HL-60/S4 treated with phorbol 12-myristate 13-acetate at 8.2 ng/mL for 4 days and 3 days (cell line): ENCODE data around the gene DIAPH2.

Experiments used
- in situ Hi-C: fragments of 300-500 bp; cut with MboI; formaldehyde crosslinking; loops from 2 replicates; pipeline ENCODE4 v1.15.0; 2022; ENCODE audit warnings: low sequenced_read_pairs

Gene DIAPH2

DNA sequence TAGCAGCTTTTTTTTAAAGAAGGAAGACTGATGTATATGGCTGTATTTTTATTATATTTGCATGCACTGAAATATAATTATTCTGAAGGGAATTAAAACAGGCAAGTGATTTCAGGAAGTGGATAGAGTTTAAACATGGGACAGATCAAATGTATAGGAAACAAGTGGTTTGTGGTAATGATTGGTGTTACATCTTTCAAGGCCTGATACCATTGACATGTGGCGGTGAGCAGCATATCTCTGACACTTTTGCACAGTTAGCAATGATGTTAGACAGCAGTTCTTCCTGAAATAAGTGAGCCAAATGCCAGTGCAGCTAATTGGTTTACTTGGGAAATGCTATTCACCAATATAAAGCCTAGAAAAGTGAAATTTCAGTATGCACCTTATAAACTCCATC lies 471.2 kb downstream of the DIAPH2 start:
- in situ Hi-C loops = no loop called here

DNA sequence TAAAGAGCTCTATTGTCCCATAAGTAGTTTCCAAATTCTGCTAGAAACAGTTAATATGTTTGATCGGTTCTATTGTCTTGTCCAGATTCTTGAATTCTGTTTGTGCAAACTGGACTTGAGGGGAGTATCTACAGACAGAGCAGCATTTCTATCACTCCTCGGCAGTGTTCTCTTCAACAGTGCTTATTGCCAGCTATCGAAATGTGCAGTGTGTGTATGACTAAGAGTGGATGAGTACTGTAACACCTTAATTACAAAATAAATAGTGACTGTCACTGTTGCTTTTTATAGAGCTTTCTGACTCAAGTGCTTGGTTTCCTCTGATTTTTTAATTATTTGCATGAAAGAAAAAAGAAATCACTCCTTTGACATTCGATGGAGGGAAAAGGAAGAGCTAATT lies 473.6 kb downstream of the DIAPH2 start:
- in situ Hi-C loops = no loop called here

- in situ Hi-C loops = no loop called here
Observed at GRCh38 chrX:97159916-97160800, 475.5 kb downstream of the DIAPH2 start.

GRCh38 chrX:97167333-97167732 lies 482.7 kb downstream of the DIAPH2 start:
- in situ Hi-C loops = no loop called here

DNA sequence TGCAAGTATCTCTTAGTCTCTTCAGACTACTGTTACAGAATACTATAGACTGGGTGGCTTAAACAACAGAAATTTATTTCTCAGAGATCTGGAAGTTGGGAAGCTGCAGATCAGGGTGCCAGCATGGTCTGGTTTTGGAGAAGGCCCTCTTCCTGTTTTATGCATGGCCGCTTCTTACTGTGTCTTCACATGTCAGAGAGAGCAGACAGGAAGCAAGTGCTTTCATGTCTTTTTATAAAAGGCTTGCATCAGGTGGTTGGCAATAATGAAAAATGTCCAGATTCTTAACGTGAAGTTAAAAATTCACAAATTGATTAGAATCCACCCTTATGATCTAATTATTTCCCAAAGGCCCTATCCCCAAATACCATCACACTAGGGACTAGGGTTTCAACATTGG lies 484.0 kb downstream of the DIAPH2 start:
- in situ Hi-C loops = no loop called here

DNA sequence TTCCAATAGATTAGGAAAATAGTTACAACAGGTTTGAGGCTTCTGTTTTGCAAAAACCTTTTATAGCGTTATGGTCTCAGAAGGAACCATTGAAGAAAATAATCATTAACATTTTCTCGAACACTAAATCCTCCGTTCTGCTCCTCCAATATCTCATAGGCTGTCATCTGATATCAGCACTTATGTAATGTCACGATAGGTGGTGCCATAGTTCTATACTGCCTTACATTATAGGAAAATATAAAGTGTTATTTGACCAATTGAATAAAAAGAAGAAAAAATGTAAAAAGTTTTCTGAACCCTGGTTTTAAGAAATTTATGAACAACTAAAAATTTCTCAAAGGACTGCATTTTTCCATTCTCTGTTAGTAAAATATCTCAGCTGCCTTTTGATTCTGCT lies 490.5 kb downstream of the DIAPH2 start:
- in situ Hi-C loops = no loop called here

GRCh38 chrX:97189668-97190067 lies 505.0 kb downstream of the DIAPH2 start:
- in situ Hi-C loops = no loop called here

DNA sequence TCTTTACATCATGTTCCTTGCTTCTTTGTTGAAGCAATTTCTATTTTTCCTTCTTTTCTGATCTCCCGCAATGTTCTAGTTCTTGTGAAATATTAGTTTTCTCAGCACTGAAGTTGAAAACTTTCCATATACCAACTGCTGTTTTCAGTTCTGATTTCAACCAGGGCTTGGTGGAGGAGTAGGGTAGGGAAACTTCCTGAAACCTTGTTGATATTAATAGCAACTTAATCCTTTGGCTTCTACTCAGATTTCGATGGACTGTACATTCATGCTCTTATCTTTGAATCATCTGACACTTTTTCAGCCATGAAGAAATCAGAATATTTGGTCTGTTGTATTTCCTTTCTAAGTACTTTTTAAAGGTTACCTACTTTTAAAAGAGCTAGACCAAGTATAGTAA lies 514.9 kb downstream of the DIAPH2 start:
- in situ Hi-C loops = no loop called here

DNA sequence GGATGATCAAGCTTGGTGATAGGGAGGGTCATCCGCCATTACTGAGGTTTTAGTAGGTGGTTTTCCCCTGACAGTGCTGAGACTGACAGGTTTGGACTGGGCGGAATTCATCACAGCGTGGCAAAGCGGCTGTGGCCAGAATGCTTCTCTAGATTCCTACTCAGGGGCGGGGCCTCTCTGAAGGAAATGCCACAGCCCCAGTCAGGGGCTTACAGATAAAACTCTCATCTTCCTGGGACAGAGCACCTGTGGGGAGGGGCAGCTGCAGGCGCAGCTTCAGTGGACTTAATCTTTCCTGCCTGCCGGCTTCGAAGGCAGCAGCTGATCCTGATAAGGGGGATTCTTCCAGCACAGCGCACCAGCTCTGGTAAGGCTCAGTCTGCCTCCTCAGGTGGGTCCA lies 515.8 kb downstream of the DIAPH2 start:
- in situ Hi-C loops = no loop called here

DNA sequence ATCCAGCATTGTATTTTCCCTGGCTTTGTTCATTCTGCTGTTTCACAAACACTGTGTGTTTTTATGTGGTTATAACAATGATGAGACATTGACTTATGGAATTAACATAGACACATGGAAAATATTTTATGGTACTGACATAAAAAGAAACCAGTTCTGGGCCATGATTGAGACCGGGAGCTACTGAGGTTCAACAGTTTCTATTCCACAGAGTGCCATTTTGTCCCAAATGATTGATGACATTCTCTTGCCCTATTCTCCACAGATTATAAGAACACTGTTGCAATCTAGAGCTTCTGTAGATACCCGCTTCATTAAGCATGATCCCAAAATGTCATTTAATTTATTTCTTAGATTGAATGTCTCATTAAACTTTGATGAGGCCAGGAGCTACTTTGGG lies 525.9 kb downstream of the DIAPH2 start:
- in situ Hi-C loops = no loop called here

- in situ Hi-C loops = no loop called here
Observed at GRCh38 chrX:97211070-97211469, 526.4 kb downstream of the DIAPH2 start.

- in situ Hi-C loops = no loop called here
Observed at GRCh38 chrX:97215186-97215585, 530.5 kb downstream of the DIAPH2 start.

DNA sequence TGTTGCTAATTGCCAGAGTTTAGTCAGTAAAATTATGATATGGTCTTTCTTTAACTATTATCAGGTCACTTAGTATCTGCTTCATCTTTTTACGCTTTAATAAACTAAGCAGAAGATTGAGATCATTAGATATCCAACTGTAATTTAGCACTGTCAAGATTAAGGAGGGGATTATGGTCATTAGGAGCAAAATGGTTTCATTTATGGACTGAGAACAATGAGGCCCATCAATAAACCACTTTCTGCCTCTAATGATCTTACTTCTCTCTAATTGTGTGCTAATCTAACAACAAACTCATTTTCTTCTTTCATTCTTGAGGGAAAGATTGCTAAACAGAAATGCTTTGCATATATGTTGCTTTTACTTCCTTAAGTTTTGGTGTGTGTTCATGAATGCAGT lies 539.5 kb downstream of the DIAPH2 start:
- in situ Hi-C loops = no loop called here

- in situ Hi-C loops = no loop called here
Observed at GRCh38 chrX:97229318-97229717, 544.7 kb downstream of the DIAPH2 start.

- in situ Hi-C loops = no loop called here
Observed at GRCh38 chrX:97230948-97231347, 546.3 kb downstream of the DIAPH2 start.

DNA sequence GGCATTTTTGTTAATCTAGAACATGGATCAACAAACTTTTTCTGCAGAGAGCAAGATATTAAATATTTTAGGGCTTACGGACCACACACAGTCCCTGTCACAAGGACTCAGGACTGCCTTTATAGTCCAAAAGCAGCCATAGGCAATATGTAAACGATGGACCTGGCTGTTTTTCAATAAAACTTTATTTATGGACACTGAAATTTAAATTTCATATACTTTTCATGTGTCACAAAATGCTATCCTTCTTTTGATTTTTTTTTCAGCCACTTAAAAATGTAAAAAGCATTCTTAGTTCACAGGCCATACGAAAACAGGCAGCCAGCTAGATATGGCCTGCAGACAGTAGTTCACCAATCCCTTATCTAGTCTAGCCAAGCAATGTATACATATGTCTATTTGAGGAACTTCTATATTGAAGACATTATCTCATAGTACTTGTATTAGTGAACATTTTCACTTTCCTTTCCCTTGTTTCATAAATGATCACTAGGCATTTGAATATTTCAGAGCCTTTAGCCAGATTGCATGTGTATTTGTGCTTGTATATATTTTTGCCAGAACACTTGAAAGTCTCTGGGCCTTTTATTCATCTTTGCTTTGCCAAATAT lies 549.9 kb downstream of the DIAPH2 start:
- in situ Hi-C loops = no loop called here

GRCh38 chrX:97238632-97239031 lies 554.0 kb downstream of the DIAPH2 start:
- in situ Hi-C loops = no loop called here

DNA sequence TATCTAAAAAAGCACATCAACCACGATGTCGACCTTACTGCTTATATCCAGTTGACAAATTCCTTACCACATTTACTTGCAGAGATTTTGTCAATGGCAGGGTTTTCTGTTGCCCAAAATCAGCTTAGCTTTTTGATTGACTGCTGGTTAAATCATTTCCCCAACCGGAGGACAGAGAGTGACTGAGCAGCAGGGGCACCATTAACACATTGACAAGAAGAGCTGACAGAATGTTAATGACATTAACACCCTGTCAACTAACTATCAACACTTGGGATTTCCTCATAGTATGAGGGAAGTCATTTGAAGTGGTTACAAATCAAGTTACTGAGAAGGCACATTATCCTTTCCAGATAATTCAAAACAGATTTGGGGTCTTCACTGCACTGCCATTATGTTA lies 567.5 kb downstream of the DIAPH2 start:
- in situ Hi-C loops = no loop called here

DNA sequence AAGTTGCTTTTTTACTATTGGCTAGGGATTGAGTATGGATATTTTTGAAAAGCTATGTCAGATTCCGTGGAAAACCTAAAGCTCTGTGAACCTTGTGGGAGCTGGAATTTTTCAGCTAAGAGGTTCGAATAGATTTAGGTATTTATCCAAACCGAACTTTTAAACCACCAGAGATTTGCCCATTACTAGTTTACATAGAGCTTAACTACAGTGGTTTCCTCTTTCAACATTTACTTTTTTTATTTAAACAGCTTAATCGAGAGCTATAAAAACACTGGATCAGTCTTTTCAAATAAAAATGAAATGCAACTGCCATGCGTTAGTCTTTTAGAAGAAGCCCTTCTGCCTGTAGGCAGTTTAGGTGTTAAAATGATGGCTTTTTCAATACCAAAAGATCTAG lies 576.0 kb downstream of the DIAPH2 start:
- in situ Hi-C loops = no loop called here

DNA sequence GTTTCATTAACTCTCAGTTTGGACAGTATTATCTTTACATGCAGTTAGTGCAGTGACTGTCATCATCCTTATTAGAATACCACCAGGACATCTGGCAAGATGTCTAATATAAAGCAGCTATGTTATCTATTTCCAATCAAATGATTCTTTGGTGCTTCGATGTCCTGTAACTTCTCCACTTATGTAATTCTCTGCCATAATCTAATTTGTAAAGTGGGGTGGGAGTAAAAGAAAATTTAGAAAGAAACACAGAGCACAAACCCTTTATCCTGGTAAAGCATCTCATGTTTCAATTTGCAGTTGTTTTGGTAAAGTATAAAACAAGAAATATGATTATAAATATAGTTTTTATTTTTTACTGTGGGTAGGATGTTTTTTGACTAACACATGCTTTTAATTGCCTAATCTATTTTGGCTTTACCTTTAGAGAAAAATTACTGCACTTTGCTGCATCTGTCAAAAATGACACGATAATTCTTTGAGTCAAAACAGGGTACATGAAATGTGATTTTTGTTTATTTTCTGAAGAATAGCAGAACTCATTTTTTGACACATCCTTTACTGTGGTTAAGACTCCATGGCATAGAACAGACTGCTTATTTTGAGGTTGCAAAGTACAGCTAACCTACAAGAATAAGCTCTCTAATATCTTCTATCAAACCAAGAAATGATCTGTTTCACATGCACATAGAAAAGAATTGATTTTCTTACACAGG lies 581.9 kb downstream of the DIAPH2 start:
- in situ Hi-C loops = no loop called here

DNA sequence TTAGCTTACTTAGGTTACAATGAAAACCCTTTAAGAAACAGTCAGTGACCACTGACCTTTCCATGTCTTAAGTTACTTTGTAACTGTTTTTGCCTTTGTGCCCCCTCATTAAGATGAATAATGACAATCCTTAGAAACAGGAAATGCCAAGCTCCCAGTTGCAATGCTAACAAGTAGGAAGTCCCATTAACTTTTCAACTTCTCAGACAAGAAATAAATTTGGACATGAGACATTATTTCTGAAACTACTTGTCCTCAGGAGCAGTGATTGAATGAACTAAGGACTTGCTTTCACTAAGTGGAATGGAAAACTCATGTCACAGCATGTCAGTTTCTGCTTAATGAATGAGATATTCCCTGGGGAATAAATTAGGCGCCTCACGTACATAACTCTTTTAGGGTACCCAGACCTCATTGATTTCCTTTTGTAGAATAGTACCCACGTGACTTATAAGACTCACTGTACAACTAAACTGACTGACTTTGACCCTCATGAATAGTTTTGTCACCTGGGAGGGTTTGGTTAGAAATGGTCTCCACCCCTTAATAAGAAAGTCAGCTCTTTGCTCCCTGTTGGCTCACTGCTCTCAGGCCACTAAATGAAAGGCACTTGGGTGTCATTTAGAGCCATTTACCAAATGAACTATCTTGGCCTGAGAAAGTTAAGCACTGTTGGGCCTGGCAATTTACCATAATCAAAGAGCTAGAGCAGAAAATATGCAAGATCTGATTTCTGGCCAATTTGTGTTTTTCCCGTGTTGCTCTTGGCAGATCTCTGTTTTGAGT lies 582.9 kb downstream of the DIAPH2 start:
- in situ Hi-C loops = no loop called here
